Fibroblast of peridontal ligament (primary cell): ENCODE data around the gene AIMP2.
"Not testable (repeated sequence)": the region's sequence is repeated elsewhere in the genome, so short reads cannot be mapped to it uniquely, and the experiment has no call there.

Experiments
- DNase-seq: peaks from one replicate; pipeline ENCODE4 v3.0.0-alpha.2; 2010; ENCODE audit errors: extremely low read depth

The AIMP2 gene

DNA sequence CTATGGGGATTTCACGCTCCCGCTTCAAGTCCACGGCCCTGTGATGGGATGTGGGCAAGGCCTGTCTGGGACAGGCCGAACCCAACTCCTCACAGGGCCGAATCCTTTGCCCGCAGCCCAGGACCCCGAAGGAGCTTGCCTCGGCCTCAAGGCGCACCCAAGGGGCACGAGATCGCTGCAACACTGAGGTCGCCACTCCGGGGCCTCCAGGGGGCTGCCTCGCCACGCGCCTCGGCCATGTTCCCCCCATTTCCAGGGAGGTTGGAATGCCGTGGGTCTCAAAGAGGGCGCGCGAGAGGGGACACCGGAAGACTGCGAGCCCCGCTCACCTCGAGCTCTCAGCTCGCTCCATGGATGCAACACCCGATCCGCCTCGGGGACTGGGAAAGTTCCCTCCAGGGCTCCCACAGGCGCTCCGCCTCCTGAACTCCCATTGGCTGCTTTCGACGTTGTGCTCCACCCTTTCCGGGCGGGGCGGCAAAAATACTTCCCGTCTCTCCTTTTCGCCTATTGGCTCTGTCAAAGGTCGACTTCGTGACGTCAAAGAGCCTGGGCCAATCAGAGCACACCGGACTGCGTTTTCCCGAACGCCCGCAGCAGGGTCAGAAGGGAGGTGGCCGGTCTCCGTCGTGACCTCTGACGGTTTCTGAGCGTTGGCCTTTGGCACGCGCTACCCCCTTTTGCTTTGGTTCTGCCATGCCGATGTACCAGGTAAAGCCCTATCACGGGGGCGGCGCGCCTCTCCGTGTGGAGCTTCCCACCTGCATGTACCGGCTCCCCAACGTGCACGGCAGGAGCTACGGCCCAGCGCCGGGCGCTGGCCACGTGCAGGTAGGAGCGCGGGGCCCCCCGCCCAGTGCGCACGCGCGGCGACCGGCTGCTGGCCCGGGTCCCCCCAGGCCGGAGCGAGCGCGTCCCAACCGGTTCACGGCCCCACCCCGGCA lies at the start of gene AIMP2, which contains the start of gene PMS2:
TSS of gene AIMP2 (plus strand) at position 605 of the 944 bp plus-strand sequence. CDS start at position 697, 92 bp downstream.
TSS of gene PMS2 (minus strand) at position 382 of the 944 bp plus-strand sequence. CDS start at position 352, 30 bp downstream.
- DNase-seq: peak; percentile 98

DNA sequence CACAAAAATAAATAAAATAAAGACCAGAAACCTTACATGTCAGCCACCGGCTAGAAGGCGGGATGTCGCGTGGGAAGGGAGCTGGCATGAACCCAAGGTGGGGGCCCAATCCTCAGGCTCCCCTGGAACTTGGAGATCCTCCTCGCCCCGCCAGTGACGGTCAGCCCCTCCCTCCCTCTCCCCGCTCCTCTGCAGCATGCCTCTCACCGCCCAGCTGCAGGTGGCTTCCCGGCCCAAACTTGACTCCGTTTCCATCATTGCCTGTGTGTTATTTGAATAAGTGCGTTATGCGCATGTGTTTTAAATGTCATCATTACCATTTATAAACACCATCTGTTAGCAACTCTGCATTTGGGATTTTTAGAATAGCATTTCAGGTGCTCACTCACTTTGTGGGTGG lies 45.9 kb upstream of the AIMP2 start:
- not testable (repeated sequence) for DNase-seq

DNA sequence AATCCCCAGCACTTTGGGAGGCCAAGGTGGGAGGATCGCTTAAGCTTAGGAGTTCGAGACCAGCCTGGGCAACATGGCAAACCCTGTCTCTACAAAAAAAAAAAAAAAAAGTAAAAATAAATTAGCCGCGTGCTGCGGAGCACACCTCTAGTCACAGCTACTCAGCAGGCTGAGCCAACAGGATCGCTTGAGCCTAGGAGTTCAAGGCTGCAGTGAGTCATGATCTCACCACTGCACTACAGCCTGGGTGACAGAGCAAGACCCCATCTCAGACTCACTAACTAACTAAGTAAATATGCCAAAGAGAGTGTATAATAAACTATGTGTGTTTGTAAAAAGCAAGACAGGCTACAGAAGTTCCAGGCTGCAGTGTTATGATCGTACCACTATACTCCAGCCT lies 45.3 kb upstream of the AIMP2 start:
- DNase-seq: not testable (repeated sequence)

DNA sequence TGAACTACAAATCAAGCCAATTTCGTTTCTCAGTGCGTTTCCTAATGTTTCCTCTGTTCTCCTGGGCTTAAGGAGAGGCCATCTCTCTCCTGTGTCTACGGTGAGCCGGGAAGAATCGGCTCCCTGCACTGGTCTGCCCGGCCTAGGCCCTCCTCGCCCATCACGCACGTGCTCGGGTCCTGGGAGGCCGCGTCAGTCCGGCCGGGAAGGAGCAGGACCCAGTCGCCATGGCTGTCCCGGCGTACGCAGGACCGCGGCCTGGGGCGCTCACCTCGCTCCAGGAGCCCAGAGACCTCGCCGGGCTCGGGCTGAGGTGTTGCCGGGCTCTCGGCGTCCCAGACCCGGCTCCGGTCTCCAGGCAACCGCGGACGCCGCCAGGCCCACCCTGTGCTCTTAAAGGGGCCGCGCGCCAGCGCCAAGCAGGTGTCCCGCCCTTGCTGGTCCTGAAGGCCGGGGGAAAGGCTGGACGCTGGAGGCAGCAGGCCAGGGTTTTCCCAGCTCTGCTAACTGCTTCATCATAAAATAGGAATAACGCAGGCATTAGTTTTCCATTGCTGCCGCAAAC lies 38.6 kb upstream of the AIMP2 start, which contains the start of gene RSPH10B:
TSS of gene RSPH10B (minus strand) at position 343 of the 565 bp plus-strand sequence. CDS start 3,573 bp downstream, outside the sequence.
- not testable (repeated sequence) for DNase-seq

DNA sequence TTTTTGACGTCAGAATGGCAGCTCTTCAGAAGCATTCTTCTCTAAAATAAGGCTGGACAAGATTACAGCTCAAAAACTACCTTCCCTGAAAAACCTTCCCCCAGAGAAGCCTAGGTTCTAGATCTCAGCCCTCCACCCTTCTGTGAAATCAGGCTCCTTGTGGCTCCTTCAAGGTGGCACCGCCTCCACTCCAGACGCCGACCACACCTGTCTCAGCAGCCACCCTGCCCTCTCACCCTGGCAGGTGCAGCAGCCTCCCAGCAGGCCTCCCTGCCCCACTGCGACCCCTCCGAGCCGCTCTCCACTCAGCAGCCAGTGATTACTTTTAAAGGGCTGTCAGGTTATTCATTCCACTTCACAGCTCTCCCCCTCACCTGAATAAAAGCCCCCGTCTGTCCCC lies 35.5 kb upstream of the AIMP2 start:
- not testable (repeated sequence) for DNase-seq

DNA sequence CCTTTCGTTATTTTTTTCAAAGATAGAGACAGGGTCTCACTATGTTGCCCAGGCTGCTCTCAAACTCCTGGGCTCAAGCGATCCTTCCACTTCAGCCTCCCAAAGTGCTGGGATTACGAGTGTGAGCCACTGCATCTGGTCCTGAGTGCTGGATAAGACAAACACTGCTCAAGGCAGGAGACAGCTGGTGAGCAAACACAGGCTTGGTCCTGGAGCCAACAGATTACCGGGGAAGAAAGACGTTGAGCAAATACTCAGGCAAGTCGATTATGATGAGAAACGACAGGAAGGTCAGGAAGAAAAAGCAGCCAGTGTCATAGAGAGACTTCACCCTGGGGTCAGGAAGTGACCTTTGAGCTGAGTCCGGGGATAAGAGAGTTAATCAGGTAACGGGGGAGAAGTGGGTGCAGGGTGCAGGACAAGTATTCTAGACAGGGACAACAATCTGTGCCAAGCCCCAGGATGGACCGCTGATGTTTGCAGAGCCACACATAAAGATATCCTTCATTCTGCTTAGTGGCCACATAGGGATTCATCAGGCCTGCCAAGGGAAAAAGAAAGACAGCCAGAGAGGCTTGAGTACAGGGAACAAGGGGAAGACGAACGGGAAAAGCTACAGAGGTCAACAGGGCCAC lies 29.3 kb upstream of the AIMP2 start:
- DNase-seq: not testable (repeated sequence)

DNA sequence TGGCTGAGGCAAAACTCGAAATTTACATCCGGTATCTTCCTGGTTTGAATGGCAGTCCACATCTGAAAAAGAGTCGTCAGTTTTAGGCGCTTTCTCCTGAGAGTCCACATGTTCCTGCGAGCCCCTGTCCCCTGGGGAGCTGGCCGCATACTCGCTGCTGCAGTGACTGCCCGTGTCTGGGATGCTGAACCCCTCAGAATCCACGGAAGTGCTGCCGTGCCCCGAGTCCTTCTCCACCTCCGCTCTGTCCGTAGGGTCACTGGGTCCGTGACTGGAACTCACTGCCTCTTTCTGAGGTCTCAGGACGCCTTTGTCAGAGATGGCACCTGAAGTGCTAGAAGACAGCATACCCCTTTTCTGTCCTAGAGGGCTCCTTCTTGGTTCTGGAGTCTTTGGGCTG lies 22.0 kb upstream of the AIMP2 start:
- not testable (repeated sequence) for DNase-seq

DNA sequence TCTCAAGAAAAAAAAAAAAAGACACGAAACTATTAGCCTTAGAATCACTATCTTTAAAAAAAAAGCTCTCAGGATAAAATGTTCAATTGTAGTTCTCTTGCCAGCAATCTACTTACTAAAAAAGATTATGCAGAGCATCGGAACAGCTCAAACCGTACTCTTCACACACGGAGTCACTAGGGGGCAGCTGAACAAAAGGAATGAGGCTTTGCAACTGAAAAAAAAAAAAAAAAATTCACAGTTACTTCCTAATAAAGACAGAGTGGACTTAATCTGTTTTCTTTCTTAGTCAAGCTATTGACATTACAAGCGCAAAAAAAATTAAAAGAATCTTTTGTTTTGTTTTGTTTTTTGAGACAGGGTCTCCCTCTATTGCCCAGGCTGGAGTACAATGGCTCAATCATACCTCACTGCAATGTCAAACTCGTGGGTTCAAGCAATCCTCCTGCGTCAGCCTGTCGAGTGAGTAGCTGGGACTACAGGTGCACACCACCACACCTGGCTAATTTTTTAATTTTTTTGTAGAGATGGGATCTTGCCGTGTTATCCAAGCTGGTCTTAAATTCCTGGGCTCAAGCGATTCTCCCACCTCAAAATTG lies 11.8 kb upstream of the AIMP2 start:
- DNase-seq: peak; percentile 81

DNA sequence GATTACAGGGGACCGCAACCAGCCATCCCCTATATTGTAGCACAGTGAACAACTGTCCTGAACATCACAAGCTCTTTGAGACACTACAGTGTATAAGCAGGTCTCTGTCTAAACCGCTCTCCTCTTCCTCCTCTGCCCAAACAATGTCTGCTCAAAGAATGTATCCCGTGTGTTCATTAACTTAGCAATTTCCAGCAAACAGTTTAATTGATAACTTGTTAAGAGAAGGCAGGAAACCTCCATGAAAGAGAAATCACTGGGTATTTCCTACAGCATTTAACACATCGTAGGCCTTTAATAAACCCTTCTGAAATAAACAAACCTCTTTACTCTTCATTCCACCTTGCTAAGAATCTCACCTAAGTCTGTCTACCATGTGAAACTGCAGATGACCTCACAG lies 1.7 kb upstream of the AIMP2 start:
- no peak for DNase-seq

DNA sequence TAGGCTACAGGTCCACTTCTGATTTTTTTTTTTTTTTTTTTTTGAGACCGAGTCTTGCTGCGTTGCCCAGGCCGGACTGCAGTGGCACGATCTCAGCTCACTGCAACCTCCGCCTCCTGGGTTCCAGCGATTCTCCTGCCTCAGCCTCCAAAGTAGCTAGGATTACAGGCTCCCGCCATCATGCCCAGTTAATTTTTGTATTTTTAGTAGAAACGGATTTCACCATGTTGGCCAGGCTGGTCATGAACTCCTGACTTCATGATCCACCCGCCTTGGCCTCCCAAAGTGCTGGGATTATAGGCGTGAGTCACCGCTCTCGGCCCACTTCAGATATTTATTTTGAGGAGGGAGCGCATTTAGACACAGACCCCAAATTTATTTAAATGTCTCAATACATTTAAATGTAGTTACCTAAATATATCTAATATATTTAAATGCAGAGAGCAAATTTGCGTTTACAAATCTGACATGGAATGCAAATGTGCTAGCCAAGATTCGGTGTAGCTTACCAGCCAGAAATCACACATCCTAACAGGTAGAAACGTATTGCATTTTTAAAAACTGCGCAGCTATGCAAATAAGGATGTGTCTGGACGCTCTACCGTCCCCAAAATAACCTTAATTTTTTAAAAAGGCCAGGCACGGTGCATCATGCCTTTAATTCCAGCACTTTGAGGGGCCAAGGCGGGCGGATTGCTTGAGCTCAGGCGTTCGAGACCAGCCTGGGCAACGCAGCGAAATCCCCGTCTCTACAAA lies 1.1 kb upstream of the AIMP2 start:
- DNase-seq: not testable (repeated sequence)

DNA sequence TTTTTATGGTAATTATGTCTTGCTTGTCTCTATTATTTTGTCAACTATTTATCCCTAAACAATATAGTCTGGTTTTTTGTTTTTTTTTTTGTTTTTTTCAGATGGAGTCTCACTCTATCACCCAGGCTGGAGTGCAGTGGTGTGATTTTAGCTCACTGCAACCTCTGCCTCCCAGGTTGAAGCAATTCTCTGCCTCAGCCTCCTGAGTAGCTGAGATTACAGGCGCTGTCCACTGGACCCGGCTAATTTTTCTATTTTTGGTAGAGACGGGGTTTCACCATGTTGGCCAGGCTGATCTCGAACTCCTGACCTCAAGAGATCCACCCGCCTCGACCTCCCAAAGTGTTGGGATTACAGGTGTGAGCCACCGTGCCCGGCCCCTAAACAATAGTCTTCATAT lies 1.3 kb downstream of the AIMP2 start:
- DNase-seq: not testable (repeated sequence)

DNA sequence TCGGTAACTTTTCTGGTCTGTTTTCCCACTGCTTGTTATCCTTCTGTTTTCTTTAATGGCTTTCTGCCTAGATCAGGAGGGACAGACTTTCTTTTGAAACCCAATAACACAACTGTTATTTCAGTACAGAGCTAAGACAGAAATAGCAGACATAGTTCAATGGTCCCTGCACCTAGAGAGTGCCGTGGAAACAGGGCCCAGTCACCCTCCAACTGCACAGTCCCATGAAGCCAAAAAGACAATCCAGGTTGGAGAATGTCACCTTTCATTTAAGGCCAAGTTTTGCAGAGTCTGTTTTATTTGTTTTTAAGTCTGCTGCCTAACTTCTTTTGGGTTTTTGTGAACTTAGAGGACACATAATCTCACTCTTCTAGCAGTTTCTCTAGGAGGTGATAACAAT lies 2.5 kb downstream of the AIMP2 start:
- DNase-seq: no peak

DNA sequence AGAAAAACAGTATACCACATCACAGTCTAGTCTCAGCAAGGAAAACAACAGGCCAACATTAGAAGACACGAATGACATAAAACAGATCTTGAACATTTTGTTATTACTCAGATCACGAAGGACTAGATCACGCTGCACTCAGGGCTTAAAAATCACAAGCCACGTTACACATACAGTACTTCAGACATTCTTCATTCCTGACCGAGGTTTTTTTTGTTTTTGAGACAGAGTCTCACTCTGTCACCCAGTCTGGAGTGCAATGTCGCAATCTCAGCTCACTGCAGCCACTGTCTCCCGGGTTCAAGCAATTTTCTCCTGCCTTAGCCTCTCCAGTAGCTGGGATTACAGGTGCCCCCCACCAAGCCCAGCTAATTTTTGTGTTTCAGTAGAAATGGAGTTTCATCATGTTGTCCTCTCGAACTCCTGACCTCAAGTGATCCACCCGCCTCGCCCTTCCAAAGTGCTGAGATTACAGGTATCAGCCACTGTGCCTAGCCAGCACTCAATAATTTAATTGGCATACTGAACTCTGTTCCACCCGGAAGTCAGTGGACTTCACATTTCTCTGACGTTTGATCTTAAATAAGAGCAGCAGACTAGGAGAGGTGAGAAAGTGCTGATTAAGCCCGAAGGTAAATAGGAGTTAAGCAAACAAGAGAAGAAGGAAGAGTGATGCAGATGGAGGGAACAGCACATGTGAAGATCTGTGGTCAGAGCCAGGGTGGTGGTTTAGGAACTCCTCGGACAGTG lies 3.5 kb downstream of the AIMP2 start:
- DNase-seq: no peak

DNA sequence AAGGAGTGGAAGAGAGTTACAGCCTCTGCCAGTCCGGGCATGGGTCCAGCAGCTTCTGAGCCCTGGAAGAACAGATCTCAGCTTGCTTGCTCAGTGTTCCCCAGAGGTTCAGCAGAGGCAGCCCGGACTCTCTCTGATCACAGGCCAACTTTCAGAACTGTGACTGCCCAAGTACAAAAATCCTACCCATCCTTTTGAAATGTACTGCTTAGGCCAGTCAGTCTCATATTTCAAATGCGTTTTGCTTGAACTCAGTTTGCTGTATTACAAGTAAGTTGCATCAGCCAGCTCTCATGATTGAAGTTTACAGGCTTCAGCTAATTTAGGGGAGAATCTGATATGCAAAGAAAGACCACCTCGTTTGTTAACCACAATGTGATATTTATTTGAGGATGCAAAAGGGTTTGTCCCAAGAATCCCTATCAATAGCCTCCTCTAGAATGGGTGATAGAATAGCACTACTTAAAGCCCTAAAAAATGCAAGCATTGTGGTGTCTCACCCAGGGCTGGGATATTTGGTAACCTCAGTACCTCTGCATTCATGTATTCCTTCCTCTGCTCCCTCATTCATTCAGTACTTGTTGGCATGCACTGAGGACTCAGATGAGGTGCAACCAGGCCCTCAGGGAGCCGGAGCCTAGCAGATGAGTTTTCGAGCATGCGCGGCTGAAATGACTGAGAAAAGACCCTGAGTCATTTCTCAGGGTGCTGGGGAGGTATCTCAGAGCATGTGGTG lies 7.0 kb downstream of the AIMP2 start:
- DNase-seq: peak; percentile 100

DNA sequence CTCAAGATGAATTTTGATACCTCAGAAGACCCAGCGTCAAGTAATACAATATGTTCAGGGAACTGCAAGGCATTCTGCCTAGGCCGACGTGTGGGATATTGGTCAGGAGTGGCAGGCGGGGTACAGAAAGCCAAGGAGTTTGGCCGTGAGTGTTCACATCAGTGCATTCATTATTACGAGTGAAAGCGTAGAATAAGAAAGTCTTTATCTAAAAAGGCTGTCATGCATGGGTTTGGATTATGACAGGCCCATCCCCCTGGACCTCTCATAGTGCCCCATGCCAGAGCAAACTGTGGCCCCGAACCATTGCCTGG lies 7.5 kb downstream of the AIMP2 start:
- no peak for DNase-seq

DNA sequence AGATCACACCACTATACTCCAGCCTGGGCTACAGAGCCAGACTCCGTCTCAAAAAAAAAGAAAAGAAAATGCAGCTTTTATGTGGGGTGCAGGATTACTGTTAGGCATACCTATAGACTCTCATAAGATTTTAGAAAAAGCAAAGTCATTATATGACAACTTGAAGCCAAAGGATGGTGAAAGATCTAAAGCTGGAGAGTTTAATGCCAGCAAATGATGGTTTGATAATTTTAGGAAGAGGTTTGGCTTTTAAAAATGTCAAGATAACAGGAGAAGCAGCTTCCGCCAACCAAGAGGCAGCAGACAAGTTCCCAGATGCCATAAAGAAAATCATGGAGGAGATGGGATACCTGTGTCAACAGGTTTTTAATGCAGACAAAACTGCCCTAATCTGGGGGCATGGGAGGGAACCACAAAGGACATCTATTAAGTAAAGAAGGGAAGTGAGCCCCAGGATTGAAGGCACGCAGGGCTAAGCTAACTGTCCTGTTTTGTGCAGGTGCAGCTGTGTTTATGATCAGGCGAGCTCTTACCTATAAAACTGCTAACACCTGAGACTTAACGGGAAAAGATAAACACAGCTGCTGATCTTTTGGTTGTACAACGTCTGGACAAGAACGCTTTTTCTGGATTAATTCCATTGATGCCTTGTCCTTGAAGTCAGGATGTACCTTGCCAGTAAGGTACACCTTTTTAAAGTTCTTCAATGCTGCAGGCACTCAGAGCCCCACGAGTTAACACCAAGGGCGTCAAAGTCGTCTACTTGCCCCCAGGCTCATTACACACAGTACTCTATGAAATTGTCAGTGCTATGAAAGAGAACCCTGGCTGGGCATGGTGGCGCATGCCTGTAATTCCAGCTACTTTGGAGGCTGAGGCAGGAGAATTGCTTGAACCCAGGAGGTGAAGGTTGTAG lies 11.6 kb downstream of the AIMP2 start:
- DNase-seq: no peak

DNA sequence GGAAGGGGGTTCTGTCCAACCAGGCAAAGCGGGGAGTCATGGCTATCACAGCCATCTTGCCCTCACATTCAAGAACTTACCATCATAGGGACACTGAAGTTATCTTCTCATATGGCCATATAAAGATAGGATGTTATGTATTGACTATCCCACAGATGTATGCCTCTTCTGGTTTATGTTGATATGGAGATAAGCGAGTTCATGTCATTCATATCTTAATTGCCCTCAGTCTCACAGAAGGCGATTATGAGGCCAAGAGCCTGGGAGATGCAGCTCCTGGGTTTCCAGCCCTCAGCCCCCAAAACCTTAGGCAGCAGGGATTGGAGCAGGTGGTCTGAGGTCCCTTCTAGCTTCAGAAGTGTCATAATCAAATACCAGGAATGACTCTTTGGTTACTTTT lies 13.6 kb downstream of the AIMP2 start:
- DNase-seq: no peak

DNA sequence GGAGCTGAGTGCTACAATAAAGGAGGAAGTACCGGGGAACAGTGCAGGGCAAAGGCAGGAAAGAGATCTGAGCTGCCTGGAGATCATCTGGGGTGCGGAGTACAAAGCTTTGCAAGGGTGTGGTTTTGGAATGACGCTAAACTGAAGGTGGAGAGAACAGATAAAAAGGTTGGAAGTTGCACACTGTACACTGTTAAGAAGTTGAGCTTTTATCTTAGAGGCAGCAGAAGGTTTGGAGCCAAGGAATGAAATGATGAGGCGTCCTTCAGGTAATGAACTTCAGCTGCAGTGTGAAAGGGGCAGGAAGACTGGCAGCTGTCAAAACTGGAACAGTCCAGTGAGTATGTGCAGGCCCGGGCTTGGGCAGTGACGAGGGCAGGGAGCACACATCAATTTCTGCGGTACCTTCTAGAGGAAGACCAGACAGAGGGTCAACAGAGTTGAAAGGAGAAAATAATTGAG lies 14.9 kb downstream of the AIMP2 start:
- DNase-seq: no peak
